ENCODE data around the gene SLC8A2.

Gene SLC8A2

GRCh38 chr19:47461876-47462275 is 9.8 kb downstream of the SLC8A2 start:
- Histone ChIP-seq H3K79me2 (ENCODE audit: control insufficient read depth, low read length) (no peaks in the 10 kb centered on the region), H3K9me2 (replicated peaks; ENCODE audit: control insufficient read depth, low read length) (no peaks in the 10 kb centered on the region), H3F3A (ENCODE audit: control insufficient read depth, insufficient read depth) (no peaks in the 10 kb centered on the region; the same call in 1 of the 2 replicates), H3K4me3 (ENCODE audit: low read length) (no peak overlapping the region), H3K27me3 (ENCODE audit: control insufficient read depth, low read length) (peaks cover 20% of the 10 kb centered on the region), H3K4me2 (ENCODE audit: low read length) (no peak overlapping the region), H3K4me1 (ENCODE audit: control insufficient read depth, low read length) (peaks cover 9% of the 10 kb centered on the region), H3K27ac (ENCODE audit: low read depth, low read length) (no peak overlapping the region), H3K36me3 (ENCODE audit: control insufficient read depth, low read length) (no peaks in the 10 kb centered on the region), H3K9me3 (ENCODE audit: control insufficient read depth, insufficient read depth, low read length) (no peaks in the 10 kb centered on the region), H4K20me1 (ENCODE audit: control insufficient read depth, insufficient read depth, low read depth, low read length) (no peaks in the 10 kb centered on the region)
- TF ChIP-seq CTCF (IDR thresholded peaks at IDR 0.05; ENCODE audit: low read depth, low read length, poor library complexity, severe bottlenecking), result no peak
- no peak for TF ChIP-seq EZH2phosphoT487 (IDR thresholded peaks at IDR 0.05; ENCODE audit: borderline replicate concordance, low read length)

- Histone ChIP-seq H3K36me3 (ENCODE audit: control insufficient read depth, low read length) (no peaks in the 10 kb centered on the region), H3K9me3 (ENCODE audit: control insufficient read depth, insufficient read depth, low read length) (peaks cover 8% of the 10 kb centered on the region; the same call in 1 of the 2 replicates), H3K79me2 (ENCODE audit: control insufficient read depth, low read length) (no peaks in the 10 kb centered on the region), H3K4me3 (ENCODE audit: low read length) (no peak overlapping the region), H3F3A (ENCODE audit: control insufficient read depth, insufficient read depth) (no peaks in the 10 kb centered on the region; the same call in 1 of the 2 replicates), H3K4me2 (ENCODE audit: low read length) (no peak overlapping the region), H4K20me1 (ENCODE audit: control insufficient read depth, insufficient read depth, low read depth, low read length) (no peaks in the 10 kb centered on the region), H3K9me2 (replicated peaks; ENCODE audit: control insufficient read depth, low read length) (no peaks in the 10 kb centered on the region), H3K4me1 (ENCODE audit: control insufficient read depth, low read length) (peaks cover 2% of the 10 kb centered on the region), H3K27ac (ENCODE audit: low read depth, low read length) (no peak overlapping the region), H3K27me3 (ENCODE audit: control insufficient read depth, low read length) (peaks cover 18% of the 10 kb centered on the region)
- no peak for TF ChIP-seq EZH2phosphoT487 (IDR thresholded peaks at IDR 0.05; ENCODE audit: borderline replicate concordance, low read length)
- no peak for TF ChIP-seq CTCF (IDR thresholded peaks at IDR 0.05; ENCODE audit: low read depth, low read length, poor library complexity, severe bottlenecking)
Observed at GRCh38 chr19:47459477-47459876, 12.2 kb downstream of the SLC8A2 start.

GRCh38 chr19:47458672-47459071 is 13.0 kb downstream of the SLC8A2 start:
- no peak for TF ChIP-seq EZH2phosphoT487 (IDR thresholded peaks at IDR 0.05; ENCODE audit: borderline replicate concordance, low read length)
- no peak for TF ChIP-seq CTCF (IDR thresholded peaks at IDR 0.05; ENCODE audit: low read depth, low read length, poor library complexity, severe bottlenecking)
- H3K4me2 ChIP-seq (ENCODE audit: low read length), result no peak overlapping the region
- H3K9me3 ChIP-seq (ENCODE audit: control insufficient read depth, insufficient read depth, low read length), result peaks cover 8% of the 10 kb centered on the region; the same call in 1 of the 2 replicates
- no peak overlapping the region for H3K4me3 ChIP-seq (ENCODE audit: low read length)
- H4K20me1 ChIP-seq (ENCODE audit: control insufficient read depth, insufficient read depth, low read depth, low read length), result no peaks in the 10 kb centered on the region
- no peaks in the 10 kb centered on the region for H3K79me2 ChIP-seq (ENCODE audit: control insufficient read depth, low read length)
- H3K27ac ChIP-seq (ENCODE audit: low read depth, low read length), result no peak overlapping the region
- no peaks in the 10 kb centered on the region for H3K36me3 ChIP-seq (ENCODE audit: control insufficient read depth, low read length)
- no peaks in the 10 kb centered on the region for H3F3A ChIP-seq (ENCODE audit: control insufficient read depth, insufficient read depth)
- peaks cover 18% of the 10 kb centered on the region for H3K27me3 ChIP-seq (ENCODE audit: control insufficient read depth, low read length)
- H3K4me1 ChIP-seq (ENCODE audit: control insufficient read depth, low read length), result no peaks in the 10 kb centered on the region
- no peaks in the 10 kb centered on the region for H3K9me2 ChIP-seq (replicated peaks; ENCODE audit: control insufficient read depth, low read length)
